Fibroblast of villous mesenchyme (primary cell): Measurements from ENCODE around the gene CASP2. TPM values are rescaled to one million over a fixed set of nuclear protein-coding genes. Genes with fewer than 3 reads are reported as not detected.

Source experiments
- DNase-seq: peaks from one replicate; pipeline ENCODE4 v3.0.0-alpha.2; 2010; ENCODE audit warnings: low read depth
- H3K4me3 ChIP-seq: 2 replicates; pipeline ENCODE4 v1.5.1; 2011; ENCODE audit warnings: low read depth, mild to moderate bottlenecking, low read length
- CTCF ChIP-seq: IDR thresholded peaks from 2 replicates; pipeline ENCODE4 v1.5.1; 2012; ENCODE audit warnings: low read depth, mild to moderate bottlenecking, low read length; ENCODE audit not compliant: insufficient read depth
- total RNA-seq: library from RNA; depleted of rRNA; stranded (reverse); fragments of >200 nt; gene quantifications from 2 replicates; pipeline ENCODE4 v1.2.3, GENCODE V29; 2012

CASP2 gene
- total RNA-seq, 1 donor: 16.0 TPM

GRCh38 chr7:143244321-143244720 is 43.8 kb upstream of the CASP2 start:
- no peak overlapping the region for H3K4me3 ChIP-seq
- no peak for TF ChIP-seq CTCF
- no peak for DNase-seq

- no peak overlapping the region for H3K4me3 ChIP-seq
- TF ChIP-seq CTCF: no peak
- peak; percentile 48 for DNase-seq
Observed at GRCh38 chr7:143245123-143245522, 43.0 kb upstream of the CASP2 start.

GRCh38 chr7:143247372-143247771 is 40.8 kb upstream of the CASP2 start:
- H3K4me3 ChIP-seq: no peak overlapping the region
- DNase-seq: no peak
- no peak for TF ChIP-seq CTCF

- no peak overlapping the region for H3K4me3 ChIP-seq
- DNase-seq: peak; percentile 14
- no peak for TF ChIP-seq CTCF
Observed at GRCh38 chr7:143248761-143249354, 39.3 kb upstream of the CASP2 start.

- H3K4me3 ChIP-seq: no peak overlapping the region
- TF ChIP-seq CTCF: no peak
- DNase-seq: no peak
Observed at GRCh38 chr7:143250199-143250598, 38.0 kb upstream of the CASP2 start.

GRCh38 chr7:143250822-143251221 is 37.3 kb upstream of the CASP2 start:
- no peak for TF ChIP-seq CTCF
- DNase-seq: no peak
- H3K4me3 ChIP-seq: no peak overlapping the region

- H3K4me3 ChIP-seq: no peak overlapping the region
- TF ChIP-seq CTCF: no peak
- DNase-seq: no peak
Observed at GRCh38 chr7:143252006-143252405, 36.1 kb upstream of the CASP2 start.
